CD4-positive, alpha-beta T cell treated with Interleukin-6 at 100 ng/mL for 8 hours (primary cell): ENCODE results near the gene TIMM44.
"Not testable (repeated sequence)": the region's sequence is repeated elsewhere in the genome, so short reads cannot be mapped to it uniquely, and the experiment has no call there.

Experiments used
- DNase-seq: peaks from one replicate; pipeline ENCODE4 v3.0.0-alpha.2; 2020; ENCODE audit warnings: mixed read lengths, low spot score

The TIMM44 gene

DNA sequence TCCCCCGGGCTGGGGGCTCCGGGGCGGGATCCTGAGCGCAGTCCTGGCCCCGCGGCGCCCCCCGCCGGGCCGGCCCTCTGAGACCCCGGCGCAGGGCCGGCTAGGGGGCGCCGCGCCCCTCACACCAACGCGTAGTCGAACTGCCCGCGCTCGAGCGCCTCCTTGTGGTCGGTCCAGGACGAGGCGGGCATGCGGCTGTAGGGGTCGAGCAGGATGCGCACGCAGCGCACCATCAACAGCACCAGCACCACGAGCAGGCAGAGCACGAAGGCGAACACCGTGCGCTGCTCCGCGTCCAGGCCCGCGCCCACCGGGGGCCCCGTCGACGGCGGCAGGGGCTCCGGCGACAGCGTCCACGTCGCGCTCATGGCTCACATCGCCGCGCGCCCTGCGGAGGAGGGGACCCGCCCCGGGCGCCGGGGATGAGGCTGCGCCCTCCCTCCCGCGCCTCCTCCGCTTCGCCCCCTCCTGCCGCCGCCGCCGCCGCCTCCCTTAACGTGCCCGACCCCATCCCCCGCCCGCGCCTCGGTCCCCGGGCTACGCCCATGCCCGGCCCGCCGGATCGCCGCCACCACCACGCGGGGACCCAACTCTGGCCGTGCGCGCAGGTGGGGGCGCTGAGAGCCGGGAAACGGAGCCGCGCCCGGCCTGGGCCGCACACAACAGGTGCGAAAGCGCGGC lies 18.2 kb downstream of the TIMM44 start:
- peak; percentile 64 for DNase-seq

DNA sequence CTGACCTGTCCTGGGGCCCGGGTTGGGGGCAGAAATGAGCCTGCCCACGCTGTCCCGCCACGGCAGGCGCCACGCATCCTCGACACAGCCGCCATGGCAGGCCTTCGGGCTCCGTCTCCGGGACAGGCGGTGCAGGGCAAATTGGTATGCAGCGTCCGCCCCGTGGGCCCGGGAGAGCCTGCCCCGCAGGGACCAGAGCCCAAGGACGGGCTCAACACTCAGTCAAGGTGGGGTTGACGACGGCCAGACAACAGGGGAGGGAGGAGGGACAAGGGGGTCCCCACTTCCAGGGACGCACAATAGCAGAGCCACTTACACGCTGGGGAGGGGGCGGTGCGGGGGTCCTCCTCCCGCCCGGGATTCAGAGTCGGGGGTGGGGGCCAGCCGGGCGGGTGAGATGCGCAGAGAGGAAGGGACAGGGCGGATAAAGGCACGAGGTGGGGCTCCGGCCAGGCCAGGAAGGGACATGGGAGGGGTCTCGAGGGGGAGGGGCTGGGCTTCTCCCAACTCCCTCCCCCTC lies 18.8 kb downstream of the TIMM44 start:
- DNase-seq = no peak

DNA sequence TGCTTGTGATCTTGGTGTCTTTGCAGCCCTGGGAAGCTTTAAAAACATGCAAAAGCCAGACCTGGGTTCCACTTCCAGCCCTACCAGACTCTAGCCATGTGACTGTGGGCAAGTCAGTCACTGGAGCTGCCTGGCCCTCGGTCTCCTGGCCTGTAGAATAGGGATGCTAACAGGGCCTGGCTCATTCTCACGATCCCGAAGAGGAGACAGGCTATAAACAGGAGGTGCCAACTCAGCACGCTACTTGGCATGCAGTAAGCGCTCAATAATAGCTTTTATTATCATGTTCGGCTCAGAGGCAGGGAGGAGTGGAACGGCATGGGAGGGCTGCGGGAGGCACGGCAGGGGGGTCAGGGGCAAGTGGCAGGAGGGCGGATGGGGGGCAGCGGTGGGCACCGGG lies 19.2 kb downstream of the TIMM44 start:
- DNase-seq = no peak

DNA sequence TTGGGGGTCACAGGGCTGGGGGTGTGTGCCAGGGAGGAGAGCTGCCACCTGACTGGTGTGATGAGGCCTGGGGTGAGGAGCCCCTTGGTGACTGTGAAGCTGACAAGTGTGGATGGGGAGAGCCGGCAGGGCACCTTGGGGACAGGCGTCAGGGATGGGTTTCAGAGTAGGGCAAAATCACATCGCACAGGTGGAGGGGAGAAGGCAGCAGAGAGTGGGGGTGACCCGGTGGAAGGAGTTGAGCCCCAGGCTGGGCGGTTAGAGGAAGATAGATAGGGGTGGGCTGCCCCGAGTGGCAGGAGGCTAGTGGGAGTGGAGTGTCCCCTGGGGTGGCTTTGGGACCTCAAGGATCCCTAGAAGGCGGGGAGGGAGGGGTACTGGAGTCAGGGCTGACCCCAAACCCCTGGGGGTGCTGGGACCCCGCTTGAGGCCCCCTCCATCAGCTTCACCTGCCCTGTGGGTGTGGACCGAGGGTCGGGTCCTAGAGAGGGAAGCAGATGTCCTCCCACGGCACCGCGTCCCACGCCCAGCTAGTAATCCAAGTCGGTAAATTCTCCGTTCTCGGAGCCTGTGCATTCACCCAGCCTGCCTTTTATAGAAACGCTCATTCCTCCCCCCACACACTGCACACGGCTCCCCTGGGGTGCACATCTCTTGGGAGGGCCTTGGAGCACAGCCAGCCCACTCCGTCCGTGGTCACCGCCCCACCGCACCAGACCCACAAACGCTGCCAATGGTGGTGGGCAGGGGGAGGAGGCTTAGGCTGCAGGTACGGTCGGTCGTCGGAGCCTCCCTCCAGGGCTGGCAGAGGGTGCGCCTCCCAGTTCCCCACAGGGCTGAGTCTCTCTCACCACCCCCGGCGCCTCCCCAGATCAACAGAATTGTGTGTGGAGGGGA lies 19.9 kb downstream of the TIMM44 start:
- DNase-seq = no peak

DNA sequence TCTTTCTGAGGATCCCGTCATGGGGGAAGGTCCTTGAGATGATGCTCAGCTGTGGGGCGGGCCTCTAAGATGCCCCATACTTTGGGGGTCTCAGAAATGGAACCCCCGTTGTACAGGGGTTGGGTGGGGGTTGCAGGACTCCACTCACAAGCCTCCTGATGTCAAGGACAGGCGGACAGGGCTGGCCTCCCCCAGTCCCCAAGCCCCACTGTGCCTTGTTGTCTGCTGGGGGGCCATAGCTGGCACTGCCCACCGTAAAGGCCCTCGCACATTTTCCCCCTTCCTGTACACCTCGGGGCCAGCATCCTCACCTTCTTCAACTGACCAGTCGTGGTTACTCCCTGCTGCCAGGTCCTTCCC lies 20.6 kb downstream of the TIMM44 start:
- no peak for DNase-seq

DNA sequence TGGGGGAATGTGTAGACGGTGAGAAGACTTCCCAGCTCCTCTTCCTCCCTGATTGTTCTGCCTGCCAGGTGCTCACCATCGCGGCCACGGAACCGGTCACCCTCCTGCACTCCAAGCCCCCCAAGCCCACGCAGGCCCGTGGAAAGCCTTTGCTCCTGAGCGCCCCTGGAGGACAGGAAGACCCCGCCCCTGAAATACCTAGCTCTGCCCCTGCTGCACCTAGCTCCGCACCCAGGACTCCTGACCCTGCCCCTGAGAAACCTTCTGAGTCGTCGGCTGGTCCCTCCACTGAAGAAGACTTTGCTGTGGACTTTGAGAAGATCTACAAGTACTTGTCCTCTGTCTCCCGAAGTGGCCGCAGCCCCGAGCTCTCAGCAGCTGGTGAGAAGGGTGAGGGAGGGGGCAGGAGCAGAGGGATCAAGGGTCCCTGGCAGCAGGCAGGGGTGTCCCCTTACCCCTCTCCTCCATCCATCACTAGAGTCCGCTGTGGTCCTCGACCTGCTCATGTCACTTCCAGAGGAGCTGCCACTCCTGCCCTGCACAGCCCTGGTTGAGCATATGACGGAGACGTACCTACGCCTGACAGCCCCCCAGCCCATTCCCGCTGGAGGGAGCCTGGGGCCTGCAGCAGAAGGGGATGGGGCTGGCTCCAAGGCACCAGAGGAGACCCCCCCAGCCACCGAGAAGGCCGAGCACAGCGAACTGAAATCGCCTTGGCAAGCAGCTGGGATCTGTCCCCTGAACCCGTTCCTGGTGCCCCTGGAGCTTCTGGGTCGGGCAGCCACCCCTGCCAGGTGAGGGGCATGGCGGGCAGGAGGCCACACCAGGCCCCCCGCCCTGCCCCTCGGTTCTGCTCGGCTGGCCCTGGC lies 21.3 kb downstream of the TIMM44 start:
- DNase-seq = no peak

DNA sequence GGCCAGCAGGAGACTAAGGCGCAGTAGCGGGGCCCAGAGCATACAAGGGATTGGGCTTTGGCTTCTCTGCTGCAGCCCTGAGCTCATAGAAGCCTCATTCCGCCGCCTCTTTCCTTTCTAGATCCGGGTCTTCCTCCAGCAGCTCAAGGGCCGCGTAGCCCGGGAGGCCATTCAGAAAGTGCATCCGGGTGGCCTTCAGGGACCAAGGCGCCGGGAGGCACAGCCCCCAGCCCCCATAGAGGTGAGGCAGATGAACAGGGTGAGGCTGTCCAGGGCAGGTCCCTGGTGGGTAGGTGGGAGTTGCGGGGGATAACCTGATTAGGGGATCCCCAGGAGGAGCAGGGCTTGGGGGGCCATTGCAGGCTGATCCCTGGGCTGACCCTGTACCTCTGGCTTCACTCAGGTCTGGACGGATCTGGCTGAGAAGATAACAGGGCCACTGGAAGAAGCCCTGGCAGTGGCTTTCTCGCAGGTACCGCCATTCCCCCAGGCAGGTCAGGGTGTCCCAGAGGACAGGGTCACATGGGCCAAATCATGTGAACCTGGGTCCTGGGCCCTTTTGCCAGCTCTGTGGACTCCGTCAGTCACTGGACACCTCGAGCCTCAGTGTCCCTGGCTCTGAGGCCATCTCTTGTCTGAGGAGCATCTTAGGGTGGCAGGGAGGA lies 22.0 kb downstream of the TIMM44 start:
- DNase-seq = no peak

DNA sequence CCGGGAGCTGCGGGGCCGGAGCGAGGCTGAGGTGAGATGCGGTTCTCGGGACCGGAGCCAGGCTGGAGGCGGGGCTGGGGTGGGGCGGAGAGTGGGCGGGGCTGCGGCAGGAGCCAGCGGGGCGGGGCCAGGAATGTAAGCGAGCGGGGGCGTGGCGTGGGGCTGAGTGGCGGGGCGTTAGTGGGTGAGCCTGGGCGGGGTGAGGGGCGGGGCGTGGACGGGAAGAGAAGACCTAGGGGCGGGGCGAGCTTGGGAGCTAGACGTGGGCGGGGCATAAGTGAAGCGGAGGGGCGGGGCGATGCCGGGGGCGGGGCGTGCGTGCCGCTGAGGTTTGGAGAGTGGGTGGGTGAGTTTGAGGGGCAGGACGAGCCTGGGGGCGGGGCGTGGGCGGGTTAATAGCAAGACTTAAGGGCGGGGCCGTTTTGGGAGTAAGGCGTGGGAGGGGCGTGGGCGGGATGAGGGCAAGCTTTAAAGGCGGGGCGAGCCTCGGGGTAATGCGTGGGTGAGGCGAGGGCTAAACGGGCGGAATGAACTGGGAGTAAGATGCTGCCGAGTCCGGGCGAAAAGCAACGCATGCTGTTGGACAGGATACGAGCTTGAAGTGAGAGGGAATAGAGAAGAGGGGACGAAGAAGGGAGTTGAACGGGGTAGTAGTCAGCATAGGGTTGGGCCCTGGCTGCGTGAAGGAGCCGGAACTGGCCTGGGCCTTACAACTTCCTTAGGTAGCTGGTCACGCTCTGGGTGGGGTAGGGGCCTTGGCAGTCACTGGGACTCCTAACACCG lies 22.8 kb downstream of the TIMM44 start:
- peak; percentile 99 for DNase-seq

DNA sequence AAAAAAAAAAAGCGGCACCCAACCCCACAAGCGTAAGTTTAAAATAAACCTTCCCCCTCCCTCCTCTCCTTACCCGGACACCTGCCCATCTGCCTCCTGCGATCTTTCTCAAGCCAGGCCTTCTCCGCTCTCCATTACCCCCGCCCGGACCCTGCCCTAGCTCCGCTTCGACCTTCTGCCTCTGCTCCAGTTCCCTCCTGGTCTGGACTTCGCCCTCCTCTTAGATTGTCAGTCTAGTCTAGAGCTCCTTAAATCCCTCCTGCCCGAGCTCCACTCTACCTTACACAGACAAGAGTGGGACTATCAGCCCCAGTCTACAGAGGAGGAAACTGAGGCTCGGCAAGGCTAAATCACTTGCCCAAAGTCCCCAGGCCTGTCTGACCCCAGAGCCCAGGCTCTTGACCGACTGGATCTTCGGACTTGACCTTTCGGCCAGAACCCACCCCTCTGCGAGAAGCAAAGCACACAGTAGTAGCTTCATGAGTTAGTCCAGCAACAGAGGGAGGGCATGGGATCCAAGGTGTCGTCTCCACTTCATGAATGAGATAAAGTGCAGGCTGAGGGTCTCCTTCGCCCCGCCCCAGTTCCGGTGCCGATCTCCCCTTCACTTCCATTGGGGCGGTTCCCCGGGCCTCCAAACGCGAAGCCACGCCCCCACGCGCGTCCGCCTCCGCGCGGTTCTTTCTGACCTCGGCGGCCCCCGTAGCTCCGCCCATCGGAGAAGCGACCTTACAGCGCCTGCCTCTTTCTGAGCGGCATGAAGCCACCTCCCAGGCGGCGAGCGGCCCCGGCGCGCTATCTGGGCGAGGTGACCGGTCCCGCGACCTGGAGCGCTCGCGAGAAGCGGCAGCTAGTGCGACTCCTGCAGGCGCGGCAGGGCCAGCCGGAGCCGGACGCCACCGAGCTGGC lies 23.6 kb downstream of the TIMM44 start, which contains the start of gene SNAPC2:
SNAPC2 (plus strand) TSS at position 729 of the 909 bp plus-strand sequence; CDS start at position 758, 29 bp downstream.
- peak; percentile 95 for DNase-seq

DNA sequence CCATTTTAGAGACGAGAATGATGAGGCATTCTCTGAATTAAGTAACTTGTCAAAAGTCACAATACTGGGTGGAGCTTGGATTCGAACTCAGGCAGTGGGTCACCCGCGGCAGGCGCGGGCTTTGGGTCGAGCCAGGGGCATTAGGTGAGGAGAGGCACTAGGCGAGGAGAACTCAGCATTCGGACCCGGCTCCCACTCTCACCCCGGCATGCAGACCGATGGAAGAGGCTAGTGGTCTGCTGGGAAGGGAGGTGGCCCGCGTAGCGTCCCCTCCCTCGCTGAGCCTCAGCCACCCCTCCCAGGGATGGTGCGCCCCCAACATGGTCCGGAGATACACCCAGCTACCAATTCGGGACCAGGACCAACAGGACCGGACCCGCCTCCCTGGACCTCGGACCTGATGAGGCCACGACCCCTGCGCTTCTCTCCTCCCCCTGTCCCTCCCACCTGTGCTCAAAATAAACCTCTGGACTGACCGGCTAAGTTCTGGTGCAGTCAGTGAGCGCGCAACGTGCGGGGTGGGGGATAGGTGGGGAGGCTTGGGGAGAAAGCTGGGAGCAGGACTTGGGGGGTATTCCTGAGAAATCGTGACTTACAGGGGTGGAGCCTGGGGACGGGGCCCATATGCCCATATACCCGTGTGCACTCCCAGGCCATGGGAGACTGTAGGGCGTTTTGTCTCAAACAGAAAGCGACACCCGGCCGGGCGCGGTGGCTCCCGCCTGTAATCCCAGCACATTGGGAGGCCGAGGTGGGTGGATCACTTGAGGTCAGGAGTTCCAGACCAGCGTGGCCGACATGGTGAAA lies 24.6 kb downstream of the TIMM44 start:
- no peak for DNase-seq

DNA sequence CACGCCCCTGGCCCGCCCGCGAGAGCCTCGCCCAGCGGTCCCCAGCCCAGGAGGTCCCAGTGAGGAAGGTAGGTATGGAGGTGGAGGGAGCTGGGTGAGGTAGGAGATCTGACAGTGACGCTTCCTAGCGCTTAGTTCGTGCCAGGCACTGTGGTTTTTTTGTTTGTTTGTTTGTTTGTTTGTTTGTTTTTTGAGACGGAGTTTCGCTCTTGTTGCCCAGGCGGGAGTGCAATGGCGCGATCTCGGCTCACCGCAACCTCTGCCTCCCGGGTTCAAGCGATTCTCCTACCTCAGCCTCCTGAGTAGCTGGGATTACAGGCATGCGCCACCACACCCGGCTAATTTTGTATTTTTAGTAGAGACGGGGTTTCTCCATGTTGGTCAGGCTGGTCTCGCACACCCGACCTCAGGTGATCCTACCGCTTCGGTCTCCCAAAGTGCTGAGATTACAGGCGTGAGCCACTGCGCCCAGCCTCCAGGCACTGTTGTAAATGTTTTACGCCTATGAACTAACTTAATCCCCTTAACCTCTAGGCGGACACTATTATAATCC lies 25.3 kb downstream of the TIMM44 start:
- DNase-seq = not testable (repeated sequence)

DNA sequence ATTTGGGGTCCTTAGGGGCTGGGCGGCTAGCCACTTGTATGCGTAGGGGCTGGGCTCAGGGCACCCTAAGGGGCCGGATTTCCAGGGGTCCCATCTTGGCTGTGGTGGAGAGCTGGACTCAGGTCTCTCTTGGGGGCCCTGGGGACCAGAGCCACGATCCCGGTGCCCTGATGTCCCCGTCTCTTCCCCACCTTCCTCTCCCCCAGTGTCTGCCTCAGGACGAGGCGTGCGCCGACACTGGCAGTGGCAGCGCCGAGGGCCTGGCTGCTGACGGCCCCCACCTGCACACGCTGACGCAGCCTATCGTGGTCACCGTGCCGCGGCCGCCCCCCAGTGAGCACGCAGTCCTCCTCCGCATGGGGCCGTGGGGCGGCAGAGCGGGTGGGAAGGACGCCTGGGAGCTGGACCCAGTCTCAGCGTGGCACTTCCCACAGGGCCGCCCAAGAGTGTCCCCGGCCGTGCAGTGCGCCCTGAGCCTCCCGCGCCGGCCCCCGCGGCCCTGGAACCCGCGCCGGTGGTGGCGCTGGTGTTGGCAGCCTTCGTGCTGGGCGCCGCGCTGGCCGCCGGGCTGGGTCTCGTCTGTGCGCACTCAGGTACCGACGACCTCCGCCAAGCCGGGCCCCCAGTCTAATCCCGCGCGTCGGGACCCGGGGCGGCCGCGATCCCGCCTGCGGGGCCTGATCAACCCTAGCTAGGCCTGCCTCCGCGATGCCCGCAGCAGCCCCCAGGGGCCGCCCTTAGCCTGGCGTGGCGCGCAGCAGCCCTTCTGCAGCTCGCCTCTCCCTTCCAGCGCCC lies 26.0 kb downstream of the TIMM44 start:
- peak; percentile 37 for DNase-seq

DNA sequence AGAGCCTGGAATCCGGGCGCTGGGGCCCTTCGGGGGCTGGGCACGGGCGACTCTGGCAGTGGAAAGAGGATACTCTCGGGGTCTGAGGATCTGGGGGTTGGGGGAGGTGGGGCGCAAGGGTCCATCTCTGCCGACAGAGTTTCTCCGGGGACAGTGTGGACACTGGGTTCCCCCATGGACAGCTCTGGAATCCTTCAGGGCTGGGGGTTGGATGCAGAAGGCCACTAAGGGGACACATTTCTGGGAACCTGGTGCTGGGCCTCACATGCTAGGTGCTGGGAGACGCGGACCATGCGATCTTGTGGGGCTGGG lies 26.6 kb downstream of the TIMM44 start:
- DNase-seq = no peak

DNA sequence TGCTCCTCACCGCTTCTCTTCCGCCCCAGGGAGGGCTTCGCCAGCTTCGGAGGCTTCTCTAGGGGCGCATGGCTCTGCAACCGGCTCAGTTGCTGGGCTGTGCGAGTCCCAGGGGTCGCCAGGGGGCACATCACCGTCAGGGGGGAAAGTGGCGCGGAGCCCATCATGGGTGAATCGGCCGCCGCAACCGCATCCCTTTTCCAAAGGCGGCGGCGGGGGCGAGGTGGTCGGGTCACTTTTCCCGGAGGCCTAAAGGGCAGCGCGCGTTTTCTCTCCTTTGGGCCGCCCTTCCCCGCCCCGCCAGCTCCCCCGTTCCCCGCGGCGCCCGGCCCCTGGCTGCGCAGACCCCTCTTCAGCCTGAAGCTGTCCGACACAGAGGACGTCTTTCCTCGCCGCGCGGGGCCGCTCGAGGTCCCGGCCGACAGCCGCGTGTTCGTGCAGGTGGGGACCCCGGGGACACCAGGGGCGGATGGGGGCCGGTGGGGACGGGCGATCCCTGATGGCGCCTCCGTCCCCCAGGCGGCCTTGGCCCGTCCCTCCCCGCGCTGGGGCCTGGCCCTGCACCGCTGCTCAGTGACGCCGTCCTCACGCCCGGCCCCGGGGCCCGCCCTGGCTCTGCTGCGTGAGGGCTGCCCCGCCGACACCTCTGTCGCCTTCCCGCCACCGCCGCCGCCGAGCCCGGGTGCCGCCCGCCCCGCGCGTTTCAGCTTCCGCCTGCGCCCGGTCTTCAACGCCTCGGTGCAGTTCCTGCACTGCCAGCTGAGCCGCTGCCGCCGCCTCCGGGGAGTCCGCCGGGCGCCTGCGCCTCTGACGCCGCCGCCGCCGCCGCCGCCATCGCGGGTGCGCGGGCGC lies 27.1 kb downstream of the TIMM44 start:
- peak; percentile 28 for DNase-seq

DNA sequence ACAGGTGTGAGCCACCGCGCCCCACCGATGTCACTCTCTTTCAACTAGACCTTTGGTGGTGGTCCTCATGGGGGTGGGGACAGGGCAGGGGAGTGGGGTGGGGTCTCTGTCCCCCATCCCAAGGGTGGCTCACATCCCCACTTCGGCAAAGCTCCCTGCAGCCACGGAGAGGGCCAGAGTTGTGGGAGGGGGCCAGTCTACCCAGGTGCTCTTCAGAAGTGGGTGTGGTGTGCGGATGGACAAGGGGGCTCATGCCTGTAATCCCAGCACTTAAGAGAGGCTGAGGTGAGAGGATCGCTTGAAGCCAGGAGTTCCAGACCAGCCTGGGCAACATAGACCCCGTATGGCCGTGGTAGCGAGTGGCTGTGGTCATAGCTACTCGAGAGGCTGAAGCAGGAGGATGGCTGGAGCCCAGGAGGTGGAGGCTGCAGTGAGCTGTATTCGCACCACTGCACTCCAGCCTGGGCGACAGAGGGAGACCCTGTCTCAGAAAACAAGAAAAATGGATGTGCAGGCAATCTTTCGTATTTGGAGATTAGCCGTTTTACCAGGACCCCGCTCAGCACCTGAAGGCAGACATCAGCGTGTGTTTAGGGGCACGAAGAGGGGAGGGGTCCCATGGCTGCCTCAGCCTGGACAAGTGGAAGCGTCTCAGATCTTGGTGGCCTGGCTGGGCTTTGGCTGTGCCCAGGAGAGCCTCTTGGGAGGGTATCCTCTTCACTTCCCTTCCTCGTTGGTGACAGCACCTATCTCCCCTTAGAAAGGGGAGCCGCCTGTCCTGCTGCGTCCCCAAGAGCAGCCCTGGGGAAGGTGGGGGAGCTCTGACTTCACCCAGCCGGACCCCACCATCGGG lies 28.0 kb downstream of the TIMM44 start:
- DNase-seq = no peak

DNA sequence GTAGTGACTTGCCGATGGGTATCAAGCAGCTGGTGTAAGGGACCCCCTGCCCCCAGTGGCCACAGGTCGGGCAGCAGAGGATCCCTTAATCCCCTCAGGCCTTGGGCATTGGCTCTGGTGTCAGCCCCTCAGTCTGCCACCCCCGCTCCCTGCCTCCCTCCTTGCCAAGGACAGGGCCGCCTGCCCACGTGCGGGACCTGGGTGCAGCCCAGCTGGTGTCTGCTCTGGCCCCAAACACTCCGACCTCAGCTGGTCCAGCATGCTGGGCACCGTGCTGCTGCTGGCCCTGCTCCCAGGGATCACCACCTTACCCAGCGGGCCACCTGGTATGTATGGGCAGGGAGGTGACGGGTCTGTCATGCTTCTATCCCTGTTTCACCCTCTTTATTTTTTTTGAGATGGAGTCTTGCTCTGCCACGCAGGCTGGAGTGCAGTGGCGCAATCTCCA lies 28.8 kb downstream of the TIMM44 start, which contains the start of gene TGFBR3L:
TGFBR3L (plus strand) TSS at position 233 of the 448 bp plus-strand sequence.
- no peak for DNase-seq
